HepG2 (cell line): ENCODE measurements around the gene CYP21A2. TPM values are rescaled to one million over a fixed set of nuclear protein-coding genes. Genes with fewer than 3 reads are reported as not detected.
A peak's percentile ranks its signal among the peaks of the same experiment; 100 is the strongest.

Source experiments
- ATF5 ChIP-seq: sonication (generic); formaldehyde crosslinking; IDR thresholded peaks from 2 replicates; pipeline ENCODE4 v1.4.0; 2020; ENCODE audit warnings: mild to moderate bottlenecking, low read depth, missing genetic modification reagents
- ATF7-NPFF ChIP-seq: sonication (generic); formaldehyde crosslinking; IDR thresholded peaks from 2 replicates; pipeline ENCODE4 v1.8.1; 2023; ENCODE audit warnings: mild to moderate bottlenecking, low read depth, missing genetic modification reagents, moderate library complexity
- CREM ChIP-seq, 2 experiments: sonication (generic) in 1 of 2; formaldehyde crosslinking in 1 of 2; IDR thresholded peaks; 2 replicates each; pipeline versions ENCODE4 v1.4.0 to v1.6.1; 2016 to 2020; ENCODE audit warnings: antibody characterized with exemption in 1 of 2, mild to moderate bottlenecking in 1 of 2, missing genetic modification reagents in 1 of 2
- CTCF ChIP-seq: sonication (generic); formaldehyde crosslinking; IDR thresholded peaks from 2 replicates; pipeline ENCODE4 v1.5.0; 2020; ENCODE audit warnings: mild to moderate bottlenecking, missing genetic modification reagents, moderate library complexity
- ELK4 ChIP-seq: sonication (generic); formaldehyde crosslinking; IDR thresholded peaks from 2 replicates; pipeline ENCODE4 v1.9.0; 2021; ENCODE audit warnings: missing genetic modification reagents, borderline replicate concordance
- GATAD1 ChIP-seq: IDR thresholded peaks from 2 replicates; pipeline ENCODE4 v1.6.1; 2016; ENCODE audit warnings: missing genetic modification reagents, missing compliant biosample characterization
- HES4 ChIP-seq: sonication (generic); formaldehyde crosslinking; IDR thresholded peaks from 2 replicates; pipeline ENCODE4 v1.9.0; 2021; ENCODE audit warnings: mild to moderate bottlenecking, missing genetic modification reagents, borderline replicate concordance
- HMG20A ChIP-seq: IDR thresholded peaks from 2 replicates; pipeline ENCODE4 v1.6.1; 2016; ENCODE audit warnings: borderline replicate concordance
- ISX ChIP-seq: sonication (generic); formaldehyde crosslinking; conservative IDR thresholded peaks from 2 replicates; pipeline ENCODE4 v1.5.0; 2020; ENCODE audit warnings: missing genetic modification reagents
- KDM2A ChIP-seq: sonication (generic); formaldehyde crosslinking; IDR thresholded peaks from 2 replicates; pipeline ENCODE4 v1.4.0; 2020; ENCODE audit warnings: low read depth, missing genetic modification reagents, borderline replicate concordance
- LCORL ChIP-seq, 2 experiments: fragments of 450-650 bp in 1 of 2; sonication (generic) in 1 of 2; formaldehyde crosslinking in 1 of 2; IDR thresholded peaks; 2 replicates each; pipeline versions ENCODE4 v1.5.0 to v1.6.1; 2017 to 2020; ENCODE audit warnings: antibody characterized with exemption in 1 of 2, missing genetic modification reagents in 1 of 2
- PCBP1 ChIP-seq: fragments of 200-400 bp; formaldehyde crosslinking; IDR thresholded peaks from 2 replicates; pipeline ENCODE4 v1.6.1; 2017; ENCODE audit warnings: mild to moderate bottlenecking, low read depth, low read length, borderline replicate concordance
- TBL1XR1 ChIP-seq: fragments of 150-350 bp; IDR thresholded peaks from 2 replicates; pipeline ENCODE4 v1.6.1; 2014; ENCODE audit warnings: borderline replicate concordance, low read length; ENCODE audit not compliant: partially characterized antibody
- ZNF24 ChIP-seq: fragments of 450-650 bp; IDR thresholded peaks from 2 replicates; pipeline ENCODE4 v1.6.1; 2017; ENCODE audit warnings: antibody characterized with exemption, mild to moderate bottlenecking
- ZNF263 ChIP-seq: sonication (generic); formaldehyde crosslinking; IDR thresholded peaks from 2 replicates; pipeline ENCODE4 v1.4.0; 2020; ENCODE audit warnings: missing genetic modification reagents
- ZNF335 ChIP-seq: sonication (generic); formaldehyde crosslinking; IDR thresholded peaks from 2 replicates; pipeline ENCODE4 v1.4.0; 2020; ENCODE audit warnings: missing genetic modification reagents
- ZNF616 ChIP-seq: sonication (generic); formaldehyde crosslinking; IDR thresholded peaks from 2 replicates; pipeline ENCODE4 v1.5.0; 2020; ENCODE audit warnings: low read depth, mild to moderate bottlenecking, missing genetic modification reagents
- ZNF720 ChIP-seq: sonication (generic); formaldehyde crosslinking; IDR thresholded peaks from 2 replicates; pipeline ENCODE4 v1.4.0; 2020; ENCODE audit warnings: missing genetic modification reagents
- polyA plus RNA-seq, 8 experiments: library from polyadenylated mRNA; depleted of rRNA in 3 of 8; stranded (reverse) in 7 of 8; unstranded in 1 of 8; fragments of >200 nt; fragmentation: Illumina TruSeq in 4 of 8; extraction: Trizol in 4 of 8; gene quantifications; 2 replicates each; pipeline versions ENCODE4 v1.2.1 to v1.2.3, GENCODE V29; 2011 to 2016; ENCODE audit warnings: low read depth in 4 of 8, missing spikeins in 1 of 8, mixed read lengths in 1 of 8; ENCODE audit not compliant: insufficient read depth in 1 of 8
- total RNA-seq, 5 experiments: library from RNA; depleted of rRNA; stranded (reverse); fragments of >200 nt; fragmentation: Illumina TruSeq; extraction: Trizol; gene quantifications; 2 replicates each; pipeline ENCODE4 v1.2.3, GENCODE V29; 2016; ENCODE audit warnings: low read depth in 1 of 5
- TF ChIP-seq, protein P1 (sequence below): IDR thresholded peaks from 2 replicates; pipeline ENCODE4 v1.6.1; 2016; ENCODE audit warnings: missing compliant biosample characterization, missing genetic modification reagents, borderline replicate concordance
- TF ChIP-seq, protein P2 (sequence below): sonication (generic); formaldehyde crosslinking; IDR thresholded peaks from 2 replicates; pipeline ENCODE4 v1.4.0; 2020; ENCODE audit warnings: mild to moderate bottlenecking, missing genetic modification reagents

Gene CYP21A2
- total and polyA plus RNA-seq, 2 of the 13 experiments (the other 11 are each of a cell fraction or from before 2014, with no cell fraction given) = 1.5 to 6.3 TPM

GRCh38 chr6:32086661-32087573 is 48.7 kb downstream of the CYP21A2 start (continued):
- TF ChIP-seq CTCF (no peak; the same call in 1 of the 2 replicates), HMG20A (CRISPR knock-in tag) (0 out of 2 replicates have a peak, but pooled peaks have one; percentile 16), ATF7-NPFF (CRISPR knock-in tag) (no peak), KDM2A (CRISPR knock-in tag) (0 out of 2 replicates have a peak, but pooled peaks have one; percentile 26), ZNF720 (CRISPR knock-in tag) (no peak), LCORL (IDR thresholded peaks at IDR 0.05) (no peak), LCORL (CRISPR knock-in tag; IDR thresholded peaks at IDR 0.05) (0 out of 2 replicates have a peak, but pooled peaks have one; percentile 7), HES4 (CRISPR knock-in tag) (no peak), ELK4 (CRISPR knock-in tag) (no peak), TBL1XR1 (no peak), CREM (IDR thresholded peaks at IDR 0.05) (no peak), CREM (CRISPR knock-in tag; IDR thresholded peaks at IDR 0.05) (no peak), ZNF616 (CRISPR knock-in tag) (no peak), GATAD1 (CRISPR knock-in tag) (no peak), ATF5 (CRISPR knock-in tag) (no peak), PCBP1 (no peak), ZNF263 (CRISPR knock-in tag) (no peak), ZNF335 (no peak), ZNF24 (no peak), ISX (CRISPR knock-in tag) (no peak)
- TF ChIP-seq, protein P1, sequence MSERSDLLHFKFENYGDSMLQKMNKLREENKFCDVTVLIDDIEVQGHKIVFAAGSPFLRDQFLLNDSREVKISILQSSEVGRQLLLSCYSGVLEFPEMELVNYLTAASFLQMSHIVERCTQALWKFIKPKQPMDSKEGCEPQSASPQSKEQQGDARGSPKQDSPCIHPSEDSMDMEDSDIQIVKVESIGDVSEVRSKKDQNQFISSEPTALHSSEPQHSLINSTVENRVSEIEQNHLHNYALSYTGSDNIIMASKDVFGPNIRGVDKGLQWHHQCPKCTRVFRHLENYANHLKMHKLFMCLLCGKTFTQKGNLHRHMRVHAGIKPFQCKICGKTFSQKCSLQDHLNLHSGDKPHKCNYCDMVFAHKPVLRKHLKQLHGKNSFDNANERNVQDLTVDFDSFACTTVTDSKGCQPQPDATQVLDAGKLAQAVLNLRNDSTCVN (CRISPR knock-in tag) = no peak
- TF ChIP-seq, protein P2, sequence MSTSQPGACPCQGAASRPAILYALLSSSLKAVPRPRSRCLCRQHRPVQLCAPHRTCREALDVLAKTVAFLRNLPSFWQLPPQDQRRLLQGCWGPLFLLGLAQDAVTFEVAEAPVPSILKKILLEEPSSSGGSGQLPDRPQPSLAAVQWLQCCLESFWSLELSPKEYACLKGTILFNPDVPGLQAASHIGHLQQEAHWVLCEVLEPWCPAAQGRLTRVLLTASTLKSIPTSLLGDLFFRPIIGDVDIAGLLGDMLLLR (CRISPR knock-in tag) = 0 out of 2 replicates have a peak, but pooled peaks have one; percentile 11
